ENCODE measurements around the gene TRIP6. TPM values are rescaled to one million over a fixed set of nuclear protein-coding genes. Genes with fewer than 3 reads are reported as not detected.

TRIP6 gene
- total and polyA plus RNA-seq, 2 experiments from 2014 or later: 44.6 to 112 TPM

GRCh38 chr7:100902638-100903037, 35.5 kb downstream of the TRIP6 start:
- H4K20me1 ChIP-seq (replicated peaks; ENCODE audit: insufficient read depth): no peaks in the 10 kb centered on the region; the same call in 1 of the 2 replicates
- no peak overlapping the region for H2AFZ ChIP-seq
- H3K4me3 ChIP-seq: no peak overlapping the region
- DNase-seq (ENCODE audit: low spot score): no peak
- Mint-ChIP-seq H3K27me3 (ENCODE audit: insufficient read depth, low read depth, poor library complexity) (peaks cover 5% of the 10 kb centered on the region), H3K4me1 (no peaks in the 10 kb centered on the region), H3K4me3 (no peak overlapping the region), H3K9me3 (0 out of 3 replicates have a peak, but pooled peaks cover 4% of the 10 kb centered on the region), H3K27ac (no peak overlapping the region), H3K36me3 (ENCODE audit: low read depth) (no peaks in the 10 kb centered on the region)
- ATAC-seq: no peak
- H3K36me3 ChIP-seq (ENCODE audit: insufficient read depth): no peaks in the 10 kb centered on the region
- no peaks in the 10 kb centered on the region for H3F3A ChIP-seq (replicated peaks; ENCODE audit: low read depth)
- H3K4me2 ChIP-seq: no peak overlapping the region
- H3K9me2 ChIP-seq (ENCODE audit: insufficient read depth): no peaks in the 10 kb centered on the region
- TF ChIP-seq STAT1 (IDR thresholded peaks at IDR 0.05; ENCODE audit: unreplicated experiment): no peak
- TF ChIP-seq CREB1 (CRISPR knock-in tag; IDR thresholded peaks at IDR 0.05; ENCODE audit: low read depth): no peak
- no peak for TF ChIP-seq ZNF462 (CRISPR knock-in tag; IDR thresholded peaks at IDR 0.05)
- no peak for TF ChIP-seq EZH2 (IDR thresholded peaks at IDR 0.05; ENCODE audit: low read depth, unreplicated experiment)
- no peak for TF ChIP-seq POLR2AphosphoS5 (IDR thresholded peaks at IDR 0.05; ENCODE audit: low read depth)
- TF ChIP-seq CTCF (conservative IDR thresholded peaks at IDR 0.05; ENCODE audit: low read depth in 2 of 2): no peak
- TF ChIP-seq EZH2phosphoT487 (IDR thresholded peaks at IDR 0.05; ENCODE audit: unreplicated experiment): no peak
- TF ChIP-seq JUNB (IDR thresholded peaks at IDR 0.05; ENCODE audit: unreplicated experiment): no peak
- TF ChIP-seq ZNF114 (CRISPR knock-in tag; IDR thresholded peaks at IDR 0.05): no peak
- no peak for TF ChIP-seq ZNF331 (CRISPR knock-in tag; IDR thresholded peaks at IDR 0.05; ENCODE audit: low read depth)
- no peak for TF ChIP-seq ETS1 (IDR thresholded peaks at IDR 0.05)
- TF ChIP-seq NANOG (IDR thresholded peaks at IDR 0.05; ENCODE audit: borderline replicate concordance): no peak
- no peak for TF ChIP-seq REST (IDR thresholded peaks at IDR 0.05; ENCODE audit: unreplicated experiment)
- H3K27me3 ChIP-seq (ENCODE audit: insufficient read depth): peaks cover 1% of the 10 kb centered on the region; the same call in 1 of the 2 replicates
- H3K27ac ChIP-seq (ENCODE audit: low read depth): no peak overlapping the region
- H3K4me1 ChIP-seq (ENCODE audit: insufficient read depth): no peaks in the 10 kb centered on the region
- no peaks in the 10 kb centered on the region for H3K79me2 ChIP-seq (replicated peaks; ENCODE audit: insufficient read depth)

Data from GM23338 (cell line).